Islet precursor cell (in vitro differentiated cells): ENCODE results near the gene NPPA.
"Not testable (repeated sequence)": the region's sequence is repeated elsewhere in the genome, so short reads cannot be mapped to it uniquely, and the experiment has no call there.

Experiments used
- DNase-seq: peaks from one replicate; pipeline ENCODE4 v3.0.0-alpha.2; 2018

NPPA gene

GRCh38 chr1:11805422-11806306 is 41.9 kb downstream of the NPPA start, which contains the start of the genes CLCN6 and MTHFR:
Gene CLCN6 (plus strand): TSS chr1:11806191. CDS start chr1:11806263, 72 bp downstream.
Gene MTHFR (minus strand): TSS chr1:11805964. CDS start chr1:11803116, 2,848 bp downstream.
- DNase-seq = peak; percentile 100

GRCh38 chr1:11804666-11805421 is 42.7 kb downstream of the NPPA start:
- no peak for DNase-seq

- DNase-seq = not testable (repeated sequence)
These were observed 43.5 kb downstream of the NPPA start for GRCh38 chr1:11803924-11804665.

- DNase-seq = peak; percentile 99
These were observed 44.4 kb downstream of the NPPA start for GRCh38 chr1:11802973-11803885.

GRCh38 chr1:11802616-11802972 is 45.0 kb downstream of the NPPA start:
- DNase-seq = peak; percentile 81

GRCh38 chr1:11800756-11801433 is 46.7 kb downstream of the NPPA start:
- no peak for DNase-seq

- DNase-seq = no peak
These were observed 47.2 kb downstream of the NPPA start for GRCh38 chr1:11800391-11800755.

- no peak for DNase-seq
These were observed 47.7 kb downstream of the NPPA start for GRCh38 chr1:11799896-11800295.

GRCh38 chr1:11799099-11799498 is 48.5 kb downstream of the NPPA start:
- DNase-seq = no peak

GRCh38 chr1:11797525-11798216 is 49.9 kb downstream of the NPPA start:
- DNase-seq = no peak

- no peak for DNase-seq
These were observed 51.4 kb downstream of the NPPA start for GRCh38 chr1:11796036-11796828.
